Breast epithelium (tissue), 4 donors: ENCODE measurements around the gene ZP4. TPM values are rescaled to one million over a fixed set of nuclear protein-coding genes. Genes with fewer than 3 reads are reported as not detected.

Experiments
- DNase-seq, 2 donors: peaks; one replicate each; pipeline ENCODE4 v3.0.0-alpha.2; 2019; ENCODE audit warnings: low spot score in 2 of 2
- H3K27ac ChIP-seq, 2 donors: fragments of 200-600 bp; sonication (generic) in 1 of 2; one replicate each; pipeline ENCODE4 v1.5.1; 2016 to 2019; ENCODE audit warnings: mild to moderate bottlenecking in 1 of 2
- H3K27me3 ChIP-seq, 2 donors: fragments of 200-600 bp; sonication (generic) in 1 of 2; one replicate each; pipeline versions ENCODE4 v1.5.1 to v1.6.0; 2017 to 2019; ENCODE audit warnings: control low read depth in 1 of 2, mild to moderate bottlenecking in 1 of 2
- H3K36me3 ChIP-seq: fragments of 200-600 bp; one replicate; pipeline ENCODE4 v1.5.1; 2019
- H3K4me1 ChIP-seq, 2 donors: fragments of 200-600 bp; sonication (generic); one replicate each; pipeline ENCODE4 v1.5.1; 2016 to 2019; ENCODE audit warnings: control low read depth in 1 of 2
- H3K4me3 ChIP-seq, 3 donors: fragments of 200-600 bp; sonication (generic); 1 replicate in 2 of 3; 2 replicates in 1 of 3; pipeline ENCODE4 v1.5.1; 2016 to 2019; ENCODE audit warnings: mild to moderate bottlenecking in 3 of 3, moderate library complexity in 2 of 3
- H3K9me3 ChIP-seq, 2 donors: fragments of 200-600 bp; sonication (generic) in 1 of 2; one replicate each; pipeline ENCODE4 v1.5.1; 2016 to 2019; ENCODE audit warnings: control low read depth in 1 of 2
- CTCF ChIP-seq, 3 donors: fragments of 450-650 bp; IDR thresholded peaks; one replicate each; pipeline ENCODE4 v1.5.1; 2016 to 2017; ENCODE audit warnings: antibody characterized with exemption in 3 of 3, mild to moderate bottlenecking in 3 of 3, moderate library complexity in 3 of 3
- POLR2A ChIP-seq: fragments of 450-650 bp; IDR thresholded peaks from one replicate; pipeline ENCODE4 v1.6.1; 2016; ENCODE audit warnings: antibody characterized with exemption, mild to moderate bottlenecking, moderate library complexity
- POLR2AphosphoS5 ChIP-seq, 3 donors: sonication (generic); formaldehyde crosslinking; IDR thresholded peaks; one replicate each; pipeline ENCODE4 v1.6.1; 2017; ENCODE audit warnings: antibody characterized with exemption in 3 of 3
- intact Hi-C: fragments of 100-400 bp; cut with DNase I; formaldehyde crosslinking; loops from one replicate; pipeline ENCODE4 v1.15.1; 2023; ENCODE audit warnings: low total_unique reads
- total RNA-seq, 3 donors: library from RNA; depleted of rRNA; stranded (reverse); fragments of >200 nt; gene quantifications; one replicate each; pipeline ENCODE4 v1.1.0, GENCODE V29; 2016

Gene ZP4, protein sequence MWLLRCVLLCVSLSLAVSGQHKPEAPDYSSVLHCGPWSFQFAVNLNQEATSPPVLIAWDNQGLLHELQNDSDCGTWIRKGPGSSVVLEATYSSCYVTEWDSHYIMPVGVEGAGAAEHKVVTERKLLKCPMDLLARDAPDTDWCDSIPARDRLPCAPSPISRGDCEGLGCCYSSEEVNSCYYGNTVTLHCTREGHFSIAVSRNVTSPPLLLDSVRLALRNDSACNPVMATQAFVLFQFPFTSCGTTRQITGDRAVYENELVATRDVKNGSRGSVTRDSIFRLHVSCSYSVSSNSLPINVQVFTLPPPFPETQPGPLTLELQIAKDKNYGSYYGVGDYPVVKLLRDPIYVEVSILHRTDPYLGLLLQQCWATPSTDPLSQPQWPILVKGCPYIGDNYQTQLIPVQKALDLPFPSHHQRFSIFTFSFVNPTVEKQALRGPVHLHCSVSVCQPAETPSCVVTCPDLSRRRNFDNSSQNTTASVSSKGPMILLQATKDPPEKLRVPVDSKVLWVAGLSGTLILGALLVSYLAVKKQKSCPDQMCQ
- not detected for total RNA-seq

DNA sequence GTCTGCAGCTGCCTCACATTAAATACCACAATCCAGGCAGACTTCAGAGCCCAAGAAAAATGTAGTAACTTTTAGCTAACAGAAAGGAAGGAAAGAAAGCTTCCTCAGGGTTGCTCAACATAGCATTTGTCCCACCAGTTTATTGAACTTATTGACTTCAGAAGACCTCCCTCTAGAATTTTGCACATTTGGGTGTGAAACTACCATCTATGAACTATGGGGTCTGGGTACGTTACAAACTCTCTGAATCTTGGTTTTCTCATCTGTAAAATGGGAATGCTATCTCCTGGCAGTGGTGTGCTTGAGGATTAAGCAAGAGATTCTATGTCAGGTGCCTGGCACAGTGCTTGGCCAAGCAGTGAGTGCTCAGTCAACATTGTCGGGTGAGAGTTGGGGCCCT is at the start of gene ZP4:
Gene ZP4 (minus strand): TSS at position 101 of the 400 bp plus-strand sequence. CDS start 287 bp downstream, outside the sequence.
- Histone ChIP-seq H3K27ac (no peak within 1 kb of the TSS), H3K4me3 (no peak within 1 kb of the TSS), H3K27me3 (no peaks in the 10 kb centered on the region), H3K4me1 (no peaks in the 10 kb centered on the region), H3K36me3 (no peaks in the 10 kb centered on the region), H3K9me3 (no peaks in the 10 kb centered on the region)
- TF ChIP-seq POLR2AphosphoS5 (IDR thresholded peaks at IDR 0.05) (no peak), POLR2A (no peak), CTCF (IDR thresholded peaks at IDR 0.05) (no peak)
- intact Hi-C loops, result no loop called here
- no peak for DNase-seq

DNA sequence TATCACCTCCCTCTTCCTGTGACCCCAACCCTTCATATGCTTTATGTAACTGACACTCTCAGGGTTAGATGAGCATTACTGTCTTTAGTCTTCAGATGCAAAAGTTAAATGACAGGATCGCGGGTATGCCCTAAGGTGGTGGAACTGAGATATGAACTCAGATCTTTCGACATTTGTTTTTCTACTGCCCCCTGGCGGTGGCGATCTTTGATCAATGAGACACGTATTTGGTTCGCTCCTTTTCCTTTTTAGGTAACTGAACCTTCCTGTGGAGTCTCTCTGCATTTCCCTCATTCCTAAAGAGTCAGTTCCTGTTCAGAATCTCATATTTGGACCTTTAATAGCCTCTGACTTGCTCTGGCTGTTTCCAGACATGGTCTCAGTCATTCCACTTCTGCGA is 47.8 kb upstream of the ZP4 start:
- Histone ChIP-seq H3K27ac (no peak overlapping the region), H3K36me3 (no peaks in the 10 kb centered on the region), H3K9me3 (no peaks in the 10 kb centered on the region), H3K4me1 (no peaks in the 10 kb centered on the region), H3K27me3 (no peaks in the 10 kb centered on the region), H3K4me3 (no peak overlapping the region)
- TF ChIP-seq POLR2AphosphoS5 (IDR thresholded peaks at IDR 0.05) (no peak), POLR2A (no peak), CTCF (IDR thresholded peaks at IDR 0.05) (no peak)
- intact Hi-C loops, result no loop called here
- DNase-seq, result no peak

- H3K27me3 ChIP-seq, result no peaks in the 10 kb centered on the region
- no peak overlapping the region for H3K4me3 ChIP-seq
- no peak overlapping the region for H3K27ac ChIP-seq
- H3K4me1 ChIP-seq, result no peaks in the 10 kb centered on the region
- no peak for TF ChIP-seq CTCF (IDR thresholded peaks at IDR 0.05)
- TF ChIP-seq POLR2AphosphoS5 (IDR thresholded peaks at IDR 0.05), result no peak
- no peak for TF ChIP-seq POLR2A
- no peak for DNase-seq
- intact Hi-C loops, result no loop called here
- no peaks in the 10 kb centered on the region for H3K36me3 ChIP-seq
- no peaks in the 10 kb centered on the region for H3K9me3 ChIP-seq
These were observed 47.3 kb upstream of the ZP4 start for GRCh38 chr1:237938068-237938467.

- no peaks in the 10 kb centered on the region for H3K27me3 ChIP-seq
- no peak overlapping the region for H3K4me3 ChIP-seq
- no peaks in the 10 kb centered on the region for H3K4me1 ChIP-seq
- DNase-seq, result no peak
- H3K36me3 ChIP-seq, result no peaks in the 10 kb centered on the region
- no peak overlapping the region for H3K27ac ChIP-seq
- H3K9me3 ChIP-seq, result no peaks in the 10 kb centered on the region
- TF ChIP-seq POLR2A (no peak), POLR2AphosphoS5 (IDR thresholded peaks at IDR 0.05) (no peak), CTCF (IDR thresholded peaks at IDR 0.05) (no peak)
- intact Hi-C loops, result no loop called here
These were observed 42.1 kb upstream of the ZP4 start for GRCh38 chr1:237932816-237933215.

DNA sequence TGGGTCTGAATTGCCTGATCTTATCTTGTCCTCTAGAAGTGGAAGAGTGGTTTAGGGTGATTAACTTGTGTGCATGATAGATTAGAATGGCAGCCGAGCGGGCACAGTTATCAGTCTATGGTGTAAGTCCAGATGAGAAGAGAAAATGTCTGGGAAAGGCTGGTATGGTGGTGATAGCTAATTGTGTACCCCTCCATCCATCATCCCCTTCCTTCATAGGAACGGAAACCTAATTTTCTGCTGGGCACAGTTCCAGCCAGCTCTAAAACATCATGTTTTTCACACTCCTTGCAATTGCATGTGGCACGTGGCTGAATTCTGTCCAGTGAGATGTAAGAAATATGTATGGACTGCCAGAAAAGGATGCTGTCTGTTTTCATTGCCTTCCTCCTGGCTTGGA is 40.9 kb upstream of the ZP4 start:
- Histone ChIP-seq H3K4me1 (no peaks in the 10 kb centered on the region), H3K9me3 (no peaks in the 10 kb centered on the region), H3K27me3 (no peaks in the 10 kb centered on the region), H3K36me3 (no peaks in the 10 kb centered on the region), H3K27ac (no peak overlapping the region), H3K4me3 (no peak overlapping the region)
- no peak for DNase-seq
- intact Hi-C loops, result no loop called here
- no peak for TF ChIP-seq POLR2A
- no peak for TF ChIP-seq POLR2AphosphoS5 (IDR thresholded peaks at IDR 0.05)
- no peak for TF ChIP-seq CTCF (IDR thresholded peaks at IDR 0.05)
